Peyer's patch (tissue), 4 donors: Measurements from ENCODE around the gene DAB1.

Source experiments
- CTCF ChIP-seq, 6 experiments: fragments of 450-650 bp in 4 of 6; fragments of 200-600 bp in 2 of 6; sonication (generic) in 1 of 6; IDR thresholded peaks; one replicate each; pipeline ENCODE4 v1.5.1; 2017 to 2019; ENCODE audit warnings: antibody characterized with exemption in 6 of 6, mild to moderate bottlenecking in 3 of 6, moderate library complexity in 1 of 6
- POLR2A ChIP-seq, 2 donors: fragments of 450-650 bp; IDR thresholded peaks; one replicate each; pipeline ENCODE4 v1.5.1; 2017; ENCODE audit warnings: antibody characterized with exemption in 2 of 2, mild to moderate bottlenecking in 2 of 2, moderate library complexity in 2 of 2

- TF ChIP-seq CTCF (IDR thresholded peaks at IDR 0.05), result no peak
- TF ChIP-seq POLR2A (IDR thresholded peaks at IDR 0.05), result no peak
Observed at GRCh38 chr1:57007472-57007871, 416.4 kb downstream of the DAB1 start.
